Fibroblast of lung (primary cell): Measurements from ENCODE around the gene TMEM117. TPM values are rescaled to one million over a fixed set of nuclear protein-coding genes. Genes with fewer than 3 reads are reported as not detected.

Experiments used
- DNase-seq, 2 donors: peaks; one replicate each; pipeline versions ENCODE4 v3.0.0 to v3.0.0-alpha.2; 2010; ENCODE audit warnings: low read depth in 2 of 2
- H2AFZ ChIP-seq: 2 replicates; pipeline ENCODE4 v1.5.1; 2012; ENCODE audit warnings: low read length, control low read depth, inconsistent platforms
- H3K27ac ChIP-seq: 2 replicates; pipeline ENCODE4 v1.5.1; 2011; ENCODE audit warnings: low read length, control low read depth; ENCODE audit not compliant: insufficient read depth
- H3K27me3 ChIP-seq: 2 replicates; pipeline ENCODE4 v1.5.1; 2011; ENCODE audit warnings: mild to moderate bottlenecking, low read length; ENCODE audit not compliant: control insufficient read depth, insufficient read depth
- H3K36me3 ChIP-seq: 2 replicates; pipeline ENCODE4 v1.5.1; 2011; ENCODE audit warnings: low read length; ENCODE audit not compliant: control insufficient read depth, insufficient read depth
- H3K4me1 ChIP-seq: 2 replicates; pipeline ENCODE4 v1.5.1; 2011; ENCODE audit warnings: low read length; ENCODE audit not compliant: control insufficient read depth, insufficient read depth; ENCODE audit errors: extremely low read depth
- H3K4me2 ChIP-seq: 2 replicates; pipeline ENCODE4 v1.5.1; 2011; ENCODE audit warnings: low read length, control low read depth; ENCODE audit not compliant: insufficient read depth; ENCODE audit errors: extremely low read depth
- H3K4me3 ChIP-seq, 4 experiments: fragments of 200-600 bp in 1 of 4; sonication (generic) in 1 of 4; replicated peaks in 1 of 4; 2 replicates each; pipeline ENCODE4 v1.5.1; 2011 to 2016; ENCODE audit warnings: low read length in 4 of 4, low read depth in 3 of 4, mild to moderate bottlenecking in 3 of 4, control low read depth in 2 of 4, inconsistent platforms in 1 of 4, mixed read lengths in 1 of 4; ENCODE audit not compliant: insufficient read depth in 1 of 4; ENCODE audit errors: control extremely low read depth in 1 of 4
- H3K79me2 ChIP-seq: 2 replicates; pipeline ENCODE4 v1.5.1; 2012; ENCODE audit warnings: mild to moderate bottlenecking, low read length, inconsistent platforms; ENCODE audit not compliant: control insufficient read depth, insufficient read depth
- H3K9ac ChIP-seq: 2 replicates; pipeline ENCODE4 v1.5.1; 2011; ENCODE audit warnings: mild to moderate bottlenecking, low read length, control low read depth; ENCODE audit not compliant: insufficient read depth
- H3K9me3 ChIP-seq: 2 replicates; pipeline ENCODE4 v1.5.1; 2012; ENCODE audit warnings: low read depth, low read length; ENCODE audit not compliant: control insufficient read depth, insufficient read depth
- H4K20me1 ChIP-seq: 2 replicates; pipeline ENCODE4 v1.5.1; 2011; ENCODE audit warnings: low read length; ENCODE audit not compliant: control insufficient read depth, insufficient read depth; ENCODE audit errors: extremely low read depth
- EZH2 ChIP-seq: IDR thresholded peaks from 2 replicates; pipeline ENCODE4 v1.5.1; 2012; ENCODE audit warnings: low read length, control low read depth, mild to moderate bottlenecking; ENCODE audit errors: missing control alignments
- polyA plus RNA-seq, 2 donors: library from polyadenylated mRNA; depleted of rRNA in 1 of 2; stranded (reverse) in 1 of 2; unstranded in 1 of 2; fragments of >200 nt; gene quantifications; 2 replicates each; pipeline ENCODE4 v1.2.1, GENCODE V29; 2011 to 2012; ENCODE audit warnings: missing spikeins in 1 of 2
- total RNA-seq: library from RNA; depleted of rRNA; stranded (reverse); fragments of >200 nt; gene quantifications from 2 replicates; pipeline ENCODE4 v1.2.1, GENCODE V29; 2014
- TF ChIP-seq, protein P1 (sequence below), 2 donors: IDR thresholded peaks in 1 of 2; conservative IDR thresholded peaks in 1 of 2; 1 replicate in 1 of 2; 2 replicates in 1 of 2; pipeline ENCODE4 v1.5.1; 2011 to 2012; ENCODE audit warnings: low read length in 2 of 2, control low read depth in 1 of 2, inconsistent platforms in 1 of 2, low read depth in 1 of 2, mild to moderate bottlenecking in 1 of 2

TMEM117 gene
- total and polyA plus RNA-seq, 2 donors (not counting 1 experiment from before 2014, with no cell fraction given), result 7.6 to 7.8 TPM

DNA sequence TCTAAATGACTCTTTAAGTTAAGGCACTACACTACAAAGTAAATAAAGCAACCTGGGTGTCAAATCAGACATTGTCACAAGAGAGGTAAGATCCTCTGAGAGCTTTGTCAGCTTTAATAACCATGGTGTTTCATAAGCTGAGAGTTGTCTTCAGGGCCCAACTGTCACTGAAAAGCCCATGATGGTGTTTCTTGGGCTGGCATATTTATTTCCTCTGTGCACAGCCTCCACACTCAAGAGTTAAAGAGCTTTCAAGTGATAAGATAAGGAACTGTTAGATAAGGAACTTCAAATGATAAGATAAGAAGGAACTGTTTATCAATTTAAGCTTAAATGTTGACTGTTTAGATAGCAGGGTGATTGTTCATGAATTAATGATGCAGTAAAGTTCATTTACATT lies 495.4 kb downstream of the TMEM117 start:
- no peaks in the 10 kb centered on the region for H3K79me2 ChIP-seq
- DNase-seq, result no peak
- no peaks in the 10 kb centered on the region for H4K20me1 ChIP-seq
- no peaks in the 10 kb centered on the region for H3K27me3 ChIP-seq
- no peak overlapping the region for H2AFZ ChIP-seq
- no peaks in the 10 kb centered on the region for H3K36me3 ChIP-seq
- no peak overlapping the region for H3K9ac ChIP-seq
- H3K9me3 ChIP-seq, result no peaks in the 10 kb centered on the region
- H3K27ac ChIP-seq, result no peak overlapping the region
- TF ChIP-seq, protein P1, sequence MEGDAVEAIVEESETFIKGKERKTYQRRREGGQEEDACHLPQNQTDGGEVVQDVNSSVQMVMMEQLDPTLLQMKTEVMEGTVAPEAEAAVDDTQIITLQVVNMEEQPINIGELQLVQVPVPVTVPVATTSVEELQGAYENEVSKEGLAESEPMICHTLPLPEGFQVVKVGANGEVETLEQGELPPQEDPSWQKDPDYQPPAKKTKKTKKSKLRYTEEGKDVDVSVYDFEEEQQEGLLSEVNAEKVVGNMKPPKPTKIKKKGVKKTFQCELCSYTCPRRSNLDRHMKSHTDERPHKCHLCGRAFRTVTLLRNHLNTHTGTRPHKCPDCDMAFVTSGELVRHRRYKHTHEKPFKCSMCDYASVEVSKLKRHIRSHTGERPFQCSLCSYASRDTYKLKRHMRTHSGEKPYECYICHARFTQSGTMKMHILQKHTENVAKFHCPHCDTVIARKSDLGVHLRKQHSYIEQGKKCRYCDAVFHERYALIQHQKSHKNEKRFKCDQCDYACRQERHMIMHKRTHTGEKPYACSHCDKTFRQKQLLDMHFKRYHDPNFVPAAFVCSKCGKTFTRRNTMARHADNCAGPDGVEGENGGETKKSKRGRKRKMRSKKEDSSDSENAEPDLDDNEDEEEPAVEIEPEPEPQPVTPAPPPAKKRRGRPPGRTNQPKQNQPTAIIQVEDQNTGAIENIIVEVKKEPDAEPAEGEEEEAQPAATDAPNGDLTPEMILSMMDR (conservative IDR thresholded peaks at IDR 0.05 in 1 of 2, IDR thresholded peaks at IDR 0.05 in 1 of 2; ENCODE audit: low read depth in 1 of 2, low read length in 2 of 2), result no peak
- no peak for TF ChIP-seq EZH2
- no peak overlapping the region for H3K4me2 ChIP-seq
- H3K4me3 ChIP-seq, result no peak overlapping the region
- no peaks in the 10 kb centered on the region for H3K4me1 ChIP-seq

DNA sequence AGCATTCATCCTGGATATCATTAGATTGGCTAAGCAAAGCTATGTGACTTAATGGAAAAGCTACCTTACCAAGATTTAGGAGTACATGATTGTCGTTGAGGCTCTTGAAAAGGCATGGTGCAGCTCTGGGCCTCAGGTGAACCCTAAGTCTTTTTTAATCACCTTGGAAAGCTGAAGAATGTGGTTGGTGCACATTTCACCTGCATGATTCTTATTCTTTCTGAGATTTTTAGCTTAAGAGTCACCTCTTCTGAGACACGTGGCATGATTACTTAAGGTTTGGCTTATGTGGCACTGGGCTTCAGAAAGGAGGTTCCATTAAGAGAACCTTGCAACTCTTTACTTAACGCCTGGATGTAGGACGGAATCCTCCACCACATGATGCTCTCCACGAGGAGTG lies 498.5 kb downstream of the TMEM117 start:
- Histone ChIP-seq H3K4me1 (no peaks in the 10 kb centered on the region), H3K27me3 (no peaks in the 10 kb centered on the region), H3K79me2 (no peaks in the 10 kb centered on the region), H3K4me2 (no peak overlapping the region), H3K9me3 (no peaks in the 10 kb centered on the region), H3K36me3 (no peaks in the 10 kb centered on the region), H3K4me3 (no peak overlapping the region), H4K20me1 (no peaks in the 10 kb centered on the region), H3K27ac (no peak overlapping the region), H2AFZ (no peak overlapping the region), H3K9ac (no peak overlapping the region)
- no peak for DNase-seq
- TF ChIP-seq, protein P1 (conservative IDR thresholded peaks at IDR 0.05 in 1 of 2, IDR thresholded peaks at IDR 0.05 in 1 of 2; ENCODE audit: low read depth in 1 of 2, low read length in 2 of 2), result no peak
- TF ChIP-seq EZH2, result no peak

DNA sequence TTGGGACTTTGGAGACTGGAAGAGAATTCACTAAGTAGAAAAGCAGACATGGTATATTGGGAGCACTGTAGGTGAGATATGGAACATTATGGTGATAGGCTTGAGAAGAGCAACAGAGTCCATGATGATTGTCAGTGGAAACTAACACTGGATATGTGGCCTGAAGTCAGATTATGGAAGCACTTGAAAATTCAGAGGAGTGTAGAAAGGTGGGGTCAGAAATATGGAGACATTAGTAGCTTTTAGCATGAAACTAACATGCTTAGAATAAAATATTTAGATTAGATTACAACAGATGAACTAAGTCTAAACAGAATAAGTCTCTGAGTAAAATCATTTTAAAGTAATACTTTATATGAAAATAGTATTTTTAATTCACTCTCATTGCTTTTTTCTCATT lies 499.1 kb downstream of the TMEM117 start:
- Histone ChIP-seq H4K20me1 (no peaks in the 10 kb centered on the region), H3K79me2 (no peaks in the 10 kb centered on the region), H3K27me3 (no peaks in the 10 kb centered on the region), H3K4me3 (no peak overlapping the region), H3K4me1 (no peaks in the 10 kb centered on the region), H3K27ac (no peak overlapping the region), H3K9ac (no peak overlapping the region), H3K9me3 (no peaks in the 10 kb centered on the region), H3K36me3 (no peaks in the 10 kb centered on the region), H3K4me2 (no peak overlapping the region), H2AFZ (no peak overlapping the region)
- TF ChIP-seq, protein P1 (conservative IDR thresholded peaks at IDR 0.05 in 1 of 2, IDR thresholded peaks at IDR 0.05 in 1 of 2; ENCODE audit: low read depth in 1 of 2, low read length in 2 of 2), result no peak
- no peak for TF ChIP-seq EZH2
- DNase-seq, result no peak
